HL-60 (cell line): Measurements from ENCODE around the gene KCNV2.

Source experiments
- DNase-seq, 2 experiments: peaks; one replicate each; pipeline ENCODE4 v3.0.0-alpha.2; 2010 to 2020; ENCODE audit warnings: low read depth in 1 of 2, low spot score in 1 of 2
- H3K27ac ChIP-seq: fragments of 250-450 bp; sonication (Bioruptor Pico); replicated peaks from 2 replicates; pipeline ENCODE4 v1.5.1; 2020; ENCODE audit warnings: mild to moderate bottlenecking, moderate library complexity
- H3K27me3 ChIP-seq: fragments of 250-450 bp; sonication (Bioruptor Pico); 2 replicates; pipeline ENCODE4 v1.5.1; 2021; ENCODE audit warnings: mild to moderate bottlenecking, moderate library complexity; ENCODE audit not compliant: insufficient read depth, poor library complexity, severe bottlenecking
- H3K4me3 ChIP-seq: replicated peaks from 2 replicates; pipeline ENCODE4 v1.5.1; 2011; ENCODE audit warnings: mild to moderate bottlenecking, control low read depth, low read length; ENCODE audit not compliant: insufficient read depth
- CTCF ChIP-seq: IDR thresholded peaks from one replicate; pipeline ENCODE4 v1.5.1; 2011; ENCODE audit warnings: low read length, control low read depth, inconsistent platforms; ENCODE audit not compliant: insufficient read depth
- GABPA ChIP-seq: IDR thresholded peaks from 2 replicates; pipeline ENCODE4 v1.6.1; 2012; ENCODE audit warnings: low read depth
- POLR2AphosphoS5 ChIP-seq: IDR thresholded peaks from 2 replicates; pipeline ENCODE4 v1.6.1; 2012; ENCODE audit warnings: low read depth
- REST ChIP-seq: IDR thresholded peaks from 2 replicates; pipeline ENCODE4 v1.6.1; 2012; ENCODE audit warnings: low read depth; ENCODE audit not compliant: insufficient replicate concordance
- SPI1 ChIP-seq: IDR thresholded peaks from 2 replicates; pipeline ENCODE4 v1.6.1; 2012; ENCODE audit warnings: low read depth, mild to moderate bottlenecking, borderline replicate concordance

KCNV2 gene

GRCh38 chr9:2675834-2676233, 41.5 kb upstream of the KCNV2 start:
- no peaks in the 10 kb centered on the region for H3K27me3 ChIP-seq
- no peak overlapping the region for H3K4me3 ChIP-seq
- TF ChIP-seq CTCF (no peak), GABPA (no peak), POLR2AphosphoS5 (no peak), REST (no peak), SPI1 (no peak)
- DNase-seq = no peak
- H3K27ac ChIP-seq = no peak overlapping the region

- H3K27me3 ChIP-seq = no peaks in the 10 kb centered on the region
- no peak overlapping the region for H3K27ac ChIP-seq
- DNase-seq = no peak
- TF ChIP-seq POLR2AphosphoS5 (no peak), SPI1 (no peak), CTCF (no peak), REST (no peak), GABPA (no peak)
- no peak overlapping the region for H3K4me3 ChIP-seq
Measured at GRCh38 chr9:2676466-2676865, 40.8 kb upstream of the KCNV2 start.

- TF ChIP-seq CTCF (no peak), REST (no peak), SPI1 (no peak), POLR2AphosphoS5 (no peak), GABPA (no peak)
- no peak overlapping the region for H3K4me3 ChIP-seq
- DNase-seq = no peak
- H3K27ac ChIP-seq = no peak overlapping the region
- H3K27me3 ChIP-seq = no peaks in the 10 kb centered on the region
Measured at GRCh38 chr9:2677915-2678889, 39.1 kb upstream of the KCNV2 start.
